Measurements from ENCODE around the gene PTGDS.

GRCh38 chr9:137020771-137021567 is 43.7 kb downstream of the PTGDS start:
- TF ChIP-seq EP300 (IDR thresholded peaks at IDR 0.05) (no peak), CTCF (IDR thresholded peaks at IDR 0.05) (no peak)
